PC-9 (cell line): ENCODE measurements around the gene NFKBIE.

Experiments used
- CTCF ChIP-seq: fragments of 200-600 bp; sonication (generic); conservative IDR thresholded peaks from 2 replicates; pipeline ENCODE4 v1.6.1; 2017; ENCODE audit warnings: mixed run types, antibody characterized with exemption, mild to moderate bottlenecking, moderate library complexity
- EZH2 ChIP-seq: fragments of 200-600 bp; sonication (generic); IDR thresholded peaks from 2 replicates; pipeline ENCODE4 v1.8.0; 2017; ENCODE audit warnings: antibody characterized with exemption, low read depth

- TF ChIP-seq CTCF (no peak), EZH2 (no peak)
Measured at GRCh38 chr6:44286285-44286565, 20.9 kb upstream of the NFKBIE start.
